GM19193 (cell line): ENCODE data around the gene CRYBG2.

Experiments used
- POLR2A ChIP-seq: IDR thresholded peaks from 4 replicates; pipeline ENCODE4 v1.6.1; 2011; ENCODE audit not compliant: insufficient read depth, insufficient read length; ENCODE audit errors: extremely low read depth

CRYBG2 gene, protein sequence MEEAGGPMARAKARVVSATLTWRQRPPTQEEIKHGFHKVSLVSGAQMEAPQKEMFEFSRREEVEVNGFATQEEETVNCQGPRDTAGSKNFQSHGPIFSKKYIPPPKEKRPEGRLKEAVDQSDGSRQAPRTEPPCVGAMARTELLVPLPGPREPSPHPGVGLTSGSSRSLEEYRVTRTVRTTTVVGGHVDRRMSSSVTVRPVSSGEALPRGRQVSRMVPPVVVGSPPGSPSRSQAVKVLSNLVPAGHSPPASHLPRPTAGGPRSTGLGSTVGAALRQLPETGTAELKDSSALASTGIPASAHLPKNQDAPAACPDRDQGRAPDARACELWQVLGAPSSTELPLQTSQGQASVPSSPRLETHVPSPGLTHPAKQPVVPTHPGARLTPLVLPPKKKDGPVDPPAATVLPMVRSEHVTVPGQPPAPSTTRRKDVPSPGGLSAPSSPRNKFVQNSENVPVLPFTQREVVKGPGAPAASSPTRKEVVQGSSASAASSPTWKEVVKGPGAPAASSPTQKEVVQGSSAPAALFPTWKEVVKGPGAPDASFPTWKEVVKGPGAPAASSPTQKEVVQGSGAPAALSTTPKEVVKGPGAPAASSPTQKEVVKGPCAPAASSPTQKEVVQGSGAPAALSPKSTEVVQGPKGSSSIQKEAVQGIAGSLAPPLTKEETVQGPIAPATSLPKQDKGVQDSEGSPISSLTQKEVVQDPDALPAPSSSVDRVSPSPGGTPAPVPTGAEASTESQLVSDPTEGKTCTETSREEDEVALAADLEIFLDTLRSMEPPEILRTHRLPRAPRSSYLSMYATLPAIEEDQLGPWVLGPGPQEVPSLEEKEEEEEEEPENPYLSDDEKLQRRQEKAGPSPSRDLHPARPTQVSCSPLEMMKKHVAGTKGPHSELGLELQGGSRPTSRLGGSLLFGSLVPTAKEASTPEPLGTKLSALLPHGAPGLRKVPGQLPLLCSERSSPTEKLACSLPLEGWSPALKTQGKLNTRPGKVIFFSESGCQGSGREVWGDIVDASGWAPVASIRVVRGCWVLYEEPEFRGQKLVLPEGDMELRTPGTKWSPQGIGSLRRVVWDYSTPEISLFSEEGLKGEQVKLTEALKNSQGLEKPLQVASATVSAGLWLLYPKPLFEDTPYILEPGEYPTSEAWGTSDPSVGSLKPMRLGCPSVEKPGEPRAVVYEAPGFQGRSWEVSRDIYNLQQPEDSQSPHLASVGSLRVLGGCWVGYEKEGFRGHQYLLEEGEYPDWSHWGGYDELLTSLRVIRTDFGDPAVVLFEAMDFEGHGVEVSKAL (N-terminal part only)

DNA sequence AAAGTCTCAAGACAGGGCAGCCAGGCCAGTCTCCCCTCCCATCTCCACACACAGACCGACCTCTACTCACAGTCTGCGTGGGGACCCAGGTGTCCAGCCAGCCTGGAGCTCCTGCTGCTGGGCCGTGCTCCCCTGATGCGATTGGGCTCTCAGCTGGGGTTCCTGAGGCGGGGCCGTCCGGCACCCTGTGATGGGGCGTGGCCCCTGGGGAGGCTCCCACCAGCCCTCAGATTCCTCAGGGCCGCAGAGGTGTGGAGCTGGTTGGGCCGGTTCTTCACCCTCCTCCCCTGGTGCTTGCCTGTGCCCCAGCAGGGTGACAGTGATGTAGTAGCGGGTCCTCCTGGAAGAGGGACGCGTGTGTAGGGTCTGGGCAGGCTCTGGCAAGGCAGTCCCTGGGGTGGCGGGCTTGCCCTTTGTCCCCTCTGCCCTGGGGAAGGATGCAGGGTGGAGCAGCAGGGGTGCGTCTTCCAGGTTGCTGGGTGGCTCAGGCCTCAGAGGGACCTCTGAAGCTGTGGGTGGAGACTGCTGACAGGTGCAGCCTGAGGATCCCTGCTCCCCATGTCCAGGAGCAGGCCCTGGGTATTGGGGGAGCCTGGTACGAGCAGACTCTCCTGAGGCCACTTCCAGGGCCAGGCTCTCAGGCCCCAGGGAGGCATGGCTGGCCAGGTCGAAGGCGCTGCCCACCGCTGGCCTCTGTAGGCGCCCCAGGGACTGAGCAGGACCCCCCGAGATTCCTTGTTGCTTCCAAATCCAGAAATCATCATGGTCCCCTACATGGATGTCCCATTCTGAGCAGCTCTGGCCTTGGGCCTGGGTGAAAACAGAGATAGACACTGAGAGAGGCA, at the start of gene CRYBG2:
CRYBG2 (minus strand) TSS at position 155 of the 845 bp plus-strand sequence. CDS start 7,473 bp downstream, outside the sequence.
- no peak for TF ChIP-seq POLR2A

DNA sequence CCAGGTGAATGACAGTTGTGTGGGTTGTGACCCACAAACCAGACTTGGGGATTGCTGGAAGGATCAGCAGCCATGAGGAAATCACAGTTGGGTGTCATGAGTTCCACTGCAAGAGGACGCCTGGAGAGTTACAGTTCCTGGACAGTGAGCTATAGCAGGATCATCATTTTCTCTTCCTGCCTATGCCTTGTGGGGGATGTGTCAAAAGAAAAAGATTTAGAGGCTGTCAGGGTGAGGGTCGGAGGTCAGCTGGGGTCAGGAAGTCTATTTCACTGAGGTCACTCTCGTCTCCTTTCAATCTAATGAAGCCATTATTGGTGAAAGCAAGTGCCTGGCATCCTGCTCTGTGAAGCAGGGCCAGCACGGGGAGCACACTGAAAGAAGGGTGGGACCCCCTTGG, 49.7 kb upstream of the CRYBG2 start:
- TF ChIP-seq POLR2A = no peak

DNA sequence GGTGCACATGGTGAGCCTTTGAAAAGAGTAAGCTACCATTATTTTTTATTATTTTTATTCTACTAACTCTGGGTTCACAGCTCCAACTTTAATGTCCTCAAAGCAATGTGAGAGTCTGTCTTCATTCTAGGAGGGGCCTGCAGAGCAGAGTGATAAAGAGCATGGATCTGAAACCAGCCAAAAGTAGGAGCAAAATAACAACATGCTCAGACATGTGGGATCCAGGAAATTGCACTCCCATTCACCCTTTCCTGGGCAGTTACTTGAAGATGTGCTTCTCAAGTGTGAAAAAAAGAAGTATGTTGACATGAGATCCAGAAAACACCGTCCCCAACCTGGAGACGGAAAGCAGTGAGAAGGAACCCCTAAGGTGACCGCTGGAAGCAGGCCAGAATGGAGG, 48.0 kb upstream of the CRYBG2 start:
- TF ChIP-seq POLR2A = no peak

DNA sequence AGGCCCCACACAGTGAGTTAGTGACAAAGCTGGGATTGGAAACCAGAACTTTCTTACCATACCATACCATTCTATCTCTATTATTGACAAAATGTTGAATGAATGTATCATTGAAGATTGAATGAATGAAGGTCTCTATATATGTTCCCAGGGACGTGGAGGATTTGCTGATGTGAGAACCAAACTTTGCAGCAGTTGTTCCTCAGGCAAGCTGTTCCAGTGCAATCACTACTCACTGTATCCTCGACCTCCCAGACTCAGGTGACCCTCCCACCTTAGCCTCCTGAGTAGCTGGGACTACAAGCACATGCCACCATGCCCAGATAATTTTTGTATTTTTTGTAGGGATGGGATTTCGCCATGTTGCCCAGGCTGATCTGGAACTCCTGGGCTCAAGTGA, 45.1 kb upstream of the CRYBG2 start:
- no peak for TF ChIP-seq POLR2A

DNA sequence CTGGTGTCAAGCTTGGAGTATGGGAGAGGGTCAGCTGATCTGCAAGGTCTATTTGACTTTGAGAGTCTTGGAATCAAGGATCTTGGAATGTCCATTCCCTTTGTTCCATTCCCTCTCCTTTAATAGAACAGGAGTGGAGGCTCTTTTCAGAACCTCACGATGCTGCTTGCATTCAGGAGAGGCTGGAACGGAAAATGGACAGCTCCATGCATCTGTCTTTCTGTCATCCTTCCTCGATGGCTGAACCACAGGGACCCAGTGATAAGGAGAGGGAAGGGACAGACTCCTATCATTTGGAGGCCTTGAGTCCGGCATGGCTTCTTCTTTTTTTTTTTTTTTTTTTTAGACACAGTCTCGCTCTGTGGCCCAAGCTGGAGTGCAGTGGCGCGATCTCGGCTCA, 41.8 kb upstream of the CRYBG2 start:
- no peak for TF ChIP-seq POLR2A

DNA sequence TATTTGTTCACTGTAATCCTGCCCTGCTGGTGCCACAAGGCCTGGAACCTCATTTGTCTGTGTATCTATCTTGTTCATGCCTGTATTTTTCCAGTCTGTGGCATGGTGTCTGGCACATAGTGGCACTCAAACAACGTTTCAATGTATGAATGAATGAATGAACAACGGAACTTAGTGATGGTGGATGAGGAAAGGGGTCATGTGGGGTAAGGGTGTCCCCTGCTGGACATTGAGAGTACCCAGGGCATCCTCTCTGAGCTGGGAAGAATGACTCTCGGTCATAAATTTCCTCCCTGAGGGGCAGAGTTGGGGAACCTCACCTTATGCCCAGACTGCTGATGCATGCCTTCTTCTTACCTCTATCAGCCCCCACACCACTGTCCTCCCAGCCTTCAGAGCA, 37.5 kb upstream of the CRYBG2 start:
- no peak for TF ChIP-seq POLR2A

DNA sequence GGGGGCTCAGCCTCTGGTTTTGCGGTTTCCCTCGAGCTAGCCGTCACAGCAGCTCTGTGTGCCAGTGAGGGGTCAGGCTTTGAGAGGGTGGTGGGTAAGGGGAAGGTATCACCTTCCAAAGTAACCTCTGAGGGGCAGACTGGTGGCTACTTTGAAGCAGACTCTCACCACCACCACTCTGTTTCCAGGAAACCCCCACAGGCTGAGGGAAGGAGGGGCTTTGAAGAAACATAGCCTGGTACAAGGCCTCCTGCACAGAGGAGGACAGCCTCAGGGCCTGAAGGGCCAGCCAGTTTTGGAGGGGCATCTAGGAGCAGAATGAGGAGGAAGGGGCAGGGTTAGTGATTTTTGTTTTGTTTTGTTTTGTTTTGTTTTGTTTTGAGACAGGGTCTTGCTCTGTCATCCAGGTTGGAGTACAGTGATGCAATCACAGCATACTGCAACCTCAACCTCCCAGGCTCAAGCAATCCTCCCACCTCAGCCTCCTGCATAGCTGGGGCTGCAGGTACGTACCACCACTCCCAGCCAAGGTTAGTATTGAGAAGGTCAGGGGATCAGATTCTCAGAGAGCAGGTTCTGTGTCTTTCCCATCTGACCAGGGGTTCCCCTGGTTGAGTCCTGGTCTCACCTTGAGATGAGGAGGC, 35.8 kb upstream of the CRYBG2 start:
- no peak for TF ChIP-seq POLR2A

DNA sequence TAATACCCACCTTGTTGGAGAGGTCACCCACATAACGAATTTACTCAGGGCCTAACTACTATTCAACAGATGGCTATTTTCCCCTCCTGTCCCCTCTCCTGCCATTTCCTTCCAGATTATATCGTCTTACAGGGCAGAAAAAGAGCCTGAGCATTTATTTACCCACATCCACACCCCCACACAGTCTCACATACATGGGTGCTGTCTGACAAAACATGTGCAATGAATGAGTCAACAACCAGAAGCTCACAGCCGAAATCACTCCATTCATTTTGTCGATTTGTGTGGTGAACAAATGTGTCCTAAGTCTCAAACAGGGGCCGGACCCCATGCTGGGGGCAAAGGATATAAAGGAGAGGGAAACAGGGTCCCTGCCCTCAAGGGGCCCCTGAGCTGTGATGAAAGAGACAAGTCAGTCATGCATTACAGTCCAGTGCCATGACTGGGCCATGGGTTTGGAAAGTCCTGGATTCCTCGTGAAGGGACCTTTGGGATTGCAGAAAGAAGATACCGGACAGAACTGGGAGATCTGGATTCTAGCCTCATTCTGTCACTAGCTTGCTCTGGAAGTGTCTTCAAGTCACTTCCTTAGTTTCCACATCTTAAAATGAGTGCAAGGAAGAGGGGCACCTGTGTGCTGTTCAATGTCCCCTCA, 35.0 kb upstream of the CRYBG2 start:
- TF ChIP-seq POLR2A = no peak

DNA sequence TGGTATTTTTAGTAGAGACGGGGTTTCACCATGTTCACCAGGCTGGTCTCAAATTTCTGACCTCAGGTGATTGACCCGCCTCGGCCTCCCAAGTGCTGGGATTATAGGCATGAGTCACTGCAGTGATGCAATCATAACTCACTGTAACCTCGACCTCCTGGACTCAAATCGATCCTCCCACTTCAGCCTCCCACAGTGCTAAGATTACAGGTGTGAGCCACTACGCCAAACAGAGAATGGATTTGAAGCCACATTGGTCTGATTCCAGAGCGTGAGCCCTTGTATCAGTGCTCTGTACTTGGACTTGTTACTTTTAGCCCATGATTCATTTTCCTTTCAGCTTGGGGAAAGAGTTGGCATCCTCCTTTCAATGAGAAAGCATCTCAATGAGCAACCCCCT, 33.5 kb upstream of the CRYBG2 start:
- no peak for TF ChIP-seq POLR2A

DNA sequence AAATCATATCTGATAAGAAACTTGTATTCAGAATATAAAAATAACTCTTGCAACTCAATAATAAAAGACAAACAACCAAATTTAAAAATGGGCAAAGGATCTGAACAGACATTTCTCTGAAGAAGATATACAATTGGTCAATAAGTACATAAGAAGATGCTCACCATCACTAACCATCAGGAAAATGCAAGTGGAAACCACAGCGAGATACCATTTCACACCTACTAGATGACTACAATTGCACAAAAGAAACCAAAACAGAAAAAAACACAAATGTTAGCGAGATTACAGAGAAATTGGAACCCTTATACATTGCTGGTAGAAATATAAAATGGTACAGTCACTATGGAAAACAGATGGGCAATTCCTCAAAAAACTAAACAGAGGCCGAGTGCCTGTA, 30.1 kb upstream of the CRYBG2 start:
- no peak for TF ChIP-seq POLR2A

DNA sequence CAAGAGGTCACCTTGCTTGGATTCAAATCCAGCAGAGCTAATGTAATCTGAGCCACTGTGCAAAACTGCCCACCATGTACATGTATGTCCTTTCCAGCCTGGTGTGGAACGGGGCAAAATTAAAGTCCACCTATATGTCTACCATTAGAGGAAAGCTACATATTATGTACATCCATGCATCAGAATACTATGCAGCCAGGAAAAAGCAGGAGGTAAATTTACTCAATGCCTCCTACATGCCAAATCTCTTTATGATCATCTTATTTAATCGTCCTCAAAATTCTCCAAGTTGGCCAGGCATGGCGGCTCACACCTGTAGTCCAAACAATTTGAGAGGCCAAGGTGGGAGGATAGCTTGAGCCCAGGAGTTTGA, 24.9 kb upstream of the CRYBG2 start:
- TF ChIP-seq POLR2A = no peak

DNA sequence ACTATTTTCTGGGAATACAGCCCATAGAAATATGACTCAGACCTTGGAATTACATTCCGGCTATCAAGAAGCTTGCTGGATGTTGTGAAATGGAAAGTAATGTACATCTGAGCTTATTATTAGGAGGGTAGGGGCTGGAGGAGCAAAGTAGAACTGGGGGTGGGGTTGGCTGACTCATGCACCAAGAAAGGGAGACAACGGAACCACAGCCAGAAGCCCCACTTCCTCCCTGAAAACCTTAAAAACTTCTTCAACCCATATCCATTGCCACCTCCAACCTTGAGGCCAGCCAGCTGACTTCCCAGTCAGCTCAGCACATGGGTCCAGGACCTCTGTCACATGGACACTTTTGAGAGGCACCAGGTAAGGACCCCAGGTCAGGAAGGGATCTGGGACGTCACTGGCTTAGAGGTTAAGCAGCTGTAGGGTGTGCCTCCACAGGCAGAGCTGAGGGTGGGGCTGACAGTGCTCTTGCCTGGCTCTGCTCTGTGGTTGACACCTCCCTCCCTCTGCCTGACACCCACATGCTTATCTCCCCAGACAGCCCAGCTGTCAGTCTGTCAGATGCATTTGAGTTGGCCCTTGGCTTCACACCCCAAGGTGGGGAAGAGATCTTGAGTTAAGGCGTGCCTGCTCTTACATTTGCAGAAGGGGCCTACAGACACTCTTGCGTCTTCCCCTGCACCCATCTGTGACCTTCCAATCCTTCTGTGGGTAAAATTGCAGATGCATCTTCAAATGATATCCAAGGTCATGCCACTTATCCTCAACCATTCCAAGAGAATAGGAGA, 24.4 kb upstream of the CRYBG2 start:
- no peak for TF ChIP-seq POLR2A
